Gastrocnemius medialis (tissue), 4 donors: ENCODE results near the gene GP5.

Experiments
- CTCF ChIP-seq, 5 experiments: fragments of 450-650 bp in 3 of 5; fragments of 200-600 bp in 2 of 5; sonication (generic) in 2 of 5; IDR thresholded peaks in 4 of 5; conservative IDR thresholded peaks in 1 of 5; 1 replicate in 4 of 5; 2 replicates in 1 of 5; pipeline ENCODE4 v1.5.1; 2016 to 2019; ENCODE audit warnings: antibody characterized with exemption in 5 of 5, mild to moderate bottlenecking in 3 of 5, moderate library complexity in 3 of 5
- POLR2A ChIP-seq, 2 donors: fragments of 450-650 bp; IDR thresholded peaks; one replicate each; pipeline ENCODE4 v1.6.1; 2017; ENCODE audit warnings: antibody characterized with exemption in 2 of 2, mild to moderate bottlenecking in 2 of 2, moderate library complexity in 2 of 2

GRCh38 chr3:194351952-194352536 is 47.0 kb downstream of the GP5 start:
- TF ChIP-seq CTCF (IDR thresholded peaks at IDR 0.05 in 4 of 5, conservative IDR thresholded peaks at IDR 0.05 in 1 of 5) (no peak), POLR2A (IDR thresholded peaks at IDR 0.05) (no peak)
